RKO (cell line): ENCODE data around the gene NR3C2.

ENCODE experiments used
- DNase-seq: peaks from one replicate; pipeline ENCODE4 v3.0.0-alpha.2; 2016; ENCODE audit warnings: low spot score

Gene NR3C2

GRCh38 chr4:148435654-148436406 lies 6.4 kb downstream of the NR3C2 start:
- no peak for DNase-seq

GRCh38 chr4:148434075-148434773 lies 8.0 kb downstream of the NR3C2 start:
- DNase-seq = no peak

- no peak for DNase-seq
Measured at GRCh38 chr4:148431401-148431800, 10.8 kb downstream of the NR3C2 start.

- no peak for DNase-seq
Measured at GRCh38 chr4:148430854-148431253, 11.4 kb downstream of the NR3C2 start.

GRCh38 chr4:148429206-148429605 lies 13.0 kb downstream of the NR3C2 start:
- no peak for DNase-seq

GRCh38 chr4:148426643-148427042 lies 15.6 kb downstream of the NR3C2 start:
- DNase-seq = no peak

GRCh38 chr4:148425327-148426110 lies 16.7 kb downstream of the NR3C2 start:
- DNase-seq = no peak

- DNase-seq = no peak
Measured at GRCh38 chr4:148420397-148420796, 21.8 kb downstream of the NR3C2 start.

GRCh38 chr4:148415500-148415899 lies 26.7 kb downstream of the NR3C2 start:
- peak; percentile 32 for DNase-seq

GRCh38 chr4:148412460-148412994 lies 29.7 kb downstream of the NR3C2 start:
- no peak for DNase-seq

- DNase-seq = no peak
Measured at GRCh38 chr4:148405161-148405893, 36.9 kb downstream of the NR3C2 start.

GRCh38 chr4:148398988-148399387 lies 43.2 kb downstream of the NR3C2 start:
- no peak for DNase-seq

- no peak for DNase-seq
Measured at GRCh38 chr4:148397771-148398170, 44.4 kb downstream of the NR3C2 start.

- no peak for DNase-seq
Measured at GRCh38 chr4:148396986-148397673, 45.1 kb downstream of the NR3C2 start.

GRCh38 chr4:148395771-148396170 lies 46.4 kb downstream of the NR3C2 start:
- no peak for DNase-seq

GRCh38 chr4:148391056-148391455 lies 51.2 kb downstream of the NR3C2 start:
- no peak for DNase-seq

- DNase-seq = no peak
Measured at GRCh38 chr4:148390311-148390710, 51.9 kb downstream of the NR3C2 start.

- DNase-seq = no peak
Measured at GRCh38 chr4:148380291-148380690, 61.9 kb downstream of the NR3C2 start.

- DNase-seq = no peak
Measured at GRCh38 chr4:148376151-148376550, 66.1 kb downstream of the NR3C2 start.

GRCh38 chr4:148375584-148375983 lies 66.6 kb downstream of the NR3C2 start:
- no peak for DNase-seq

GRCh38 chr4:148373093-148373492 lies 69.1 kb downstream of the NR3C2 start:
- no peak for DNase-seq
